ENCODE results near the gene PHOX2A.

The PHOX2A gene

GRCh38 chr11:72189455-72190250 lies 54.3 kb downstream of the PHOX2A start:
- in situ Hi-C loops (cut with MboI; ENCODE audit: low sequenced_read_pairs): no loop called here
